Stimulated activated CD4-positive, alpha-beta T cell treated with anti-CD3 and anti-CD28 coated beads, TNF-alpha, amount 100 ng/mL, for 24 hours (primary cell): ENCODE data around the gene DEK.
"Not testable (repeated sequence)": the region's sequence is repeated elsewhere in the genome, so short reads cannot be mapped to it uniquely, and the experiment has no call there.

ENCODE experiments used
- DNase-seq, 3 experiments: peaks; one replicate each; pipeline ENCODE4 v3.0.0-alpha.2; 2020; ENCODE audit warnings: low read depth in 3 of 3

Gene DEK

GRCh38 chr6:18204691-18205090, 59.6 kb downstream of the DEK start:
- no peak for DNase-seq

- DNase-seq, result no peak
These were observed 60.5 kb downstream of the DEK start for GRCh38 chr6:18203786-18204185.

GRCh38 chr6:18192026-18192425, 72.3 kb downstream of the DEK start:
- no peak for DNase-seq

GRCh38 chr6:18189196-18189595, 75.1 kb downstream of the DEK start:
- DNase-seq, result no peak

GRCh38 chr6:18187701-18188100, 76.6 kb downstream of the DEK start:
- DNase-seq, result no peak

- DNase-seq, result no peak
These were observed 77.6 kb downstream of the DEK start for GRCh38 chr6:18186540-18187250.

GRCh38 chr6:18186033-18186432, 78.3 kb downstream of the DEK start:
- no peak for DNase-seq

- no peak for DNase-seq
These were observed 78.7 kb downstream of the DEK start for GRCh38 chr6:18185624-18186023.

GRCh38 chr6:18183766-18184165, 80.6 kb downstream of the DEK start:
- no peak for DNase-seq

GRCh38 chr6:18182568-18182967, 81.8 kb downstream of the DEK start:
- no peak for DNase-seq

GRCh38 chr6:18179770-18180356, 84.5 kb downstream of the DEK start:
- DNase-seq, result no peak

GRCh38 chr6:18178960-18179615, 85.2 kb downstream of the DEK start:
- no peak for DNase-seq

GRCh38 chr6:18177286-18177965, 86.9 kb downstream of the DEK start:
- DNase-seq, result no peak

- DNase-seq, result not testable (repeated sequence)
These were observed 88.1 kb downstream of the DEK start for GRCh38 chr6:18176198-18176597.
